Stimulated activated CD8-positive, alpha-beta memory T cell treated with anti-CD3 and anti-CD28 coated beads, Interleukin-7, amount 100 ng/mL, for 4 hours (primary cell): ENCODE results near the gene MAML3.

Experiments
- DNase-seq, 2 donors: peaks; one replicate each; pipeline ENCODE4 v3.0.0-alpha.2; 2020; ENCODE audit warnings: low read depth in 2 of 2

The MAML3 gene

GRCh38 chr4:140153718-140154571, at the start of gene MAML3:
MAML3 (minus strand) TSS chr4:140154184; CDS start chr4:140153327, 857 bp downstream.
- DNase-seq, result peak; percentile 75 to 79

- no peak for DNase-seq
Observed at GRCh38 chr4:140198942-140199341, 45.0 kb upstream of the MAML3 start.

- no peak for DNase-seq
Observed at GRCh38 chr4:140195806-140196205, 41.8 kb upstream of the MAML3 start.

DNA sequence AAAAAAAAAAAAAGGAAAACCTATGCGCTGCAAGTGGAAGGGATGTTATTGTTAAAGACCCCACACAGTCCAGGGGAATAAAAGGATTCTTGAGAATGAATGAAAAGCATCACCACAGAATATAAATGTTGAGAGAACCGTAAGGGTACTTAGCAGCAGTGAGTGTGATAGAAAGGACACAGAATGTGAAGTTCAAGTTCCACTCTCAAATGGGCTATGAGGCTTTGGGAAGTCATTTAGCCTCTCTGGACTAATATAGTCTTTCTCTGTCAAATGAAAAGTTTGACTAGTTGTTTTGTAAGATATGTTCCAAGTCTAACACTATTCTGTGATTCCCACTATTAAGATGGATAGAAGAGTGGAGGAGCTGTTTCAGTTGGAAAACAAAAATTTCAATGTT, 35.8 kb upstream of the MAML3 start:
- no peak for DNase-seq

- DNase-seq, result no peak
Observed at GRCh38 chr4:140188975-140189374, 35.0 kb upstream of the MAML3 start.

DNA sequence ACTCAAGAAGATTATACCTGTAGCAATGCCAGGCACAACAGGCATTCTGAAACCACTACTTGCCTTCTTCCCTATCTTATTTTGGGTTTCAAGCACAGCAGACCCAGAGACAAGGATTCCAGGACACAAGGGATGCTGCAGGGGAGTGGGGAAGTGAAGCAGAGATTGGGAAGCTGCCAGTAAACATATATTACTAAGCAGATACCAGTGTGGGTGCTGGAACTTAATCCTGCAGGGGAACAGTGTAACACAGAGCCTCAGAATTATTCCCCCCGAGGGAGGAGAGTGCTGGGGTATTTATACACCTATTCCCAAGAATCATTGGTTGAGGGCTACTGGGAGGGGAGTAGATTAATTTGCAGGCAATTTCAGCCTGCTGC, 33.3 kb upstream of the MAML3 start:
- no peak for DNase-seq

- DNase-seq, result no peak
Observed at GRCh38 chr4:140186651-140187315, 32.8 kb upstream of the MAML3 start.

GRCh38 chr4:140186082-140186438, 32.1 kb upstream of the MAML3 start:
- DNase-seq, result no peak

DNA sequence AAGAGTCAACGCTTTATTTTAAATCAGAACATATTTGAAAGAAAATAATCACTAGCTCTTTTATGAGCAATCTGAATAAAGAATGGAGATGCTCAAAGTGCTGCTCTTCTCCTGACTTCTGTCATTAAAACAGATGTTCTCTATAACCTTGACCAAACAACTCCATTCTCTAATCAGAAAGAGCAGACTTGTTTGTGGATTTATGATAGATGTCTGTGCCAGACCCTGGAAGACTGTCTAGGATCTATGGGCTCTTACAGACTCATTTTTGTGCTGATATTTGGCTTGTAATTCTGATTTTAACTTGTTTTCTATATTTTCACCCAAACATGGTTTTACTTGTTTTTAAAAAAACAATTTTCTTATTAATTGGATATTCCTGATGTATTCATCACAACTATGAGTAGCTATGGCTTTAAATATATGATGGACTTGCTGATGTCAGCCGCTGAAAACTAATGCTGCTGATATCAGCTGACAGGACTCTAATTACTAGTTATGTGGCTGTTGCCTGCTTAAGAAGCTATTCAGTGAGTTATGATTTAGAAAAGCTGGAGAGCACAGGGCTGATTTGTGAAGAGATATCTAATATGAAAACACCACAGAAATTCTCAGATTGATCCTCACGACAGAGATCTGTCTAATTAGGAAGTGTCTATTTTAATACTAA, 31.6 kb upstream of the MAML3 start:
- DNase-seq, result no peak

- DNase-seq, result no peak
Observed at GRCh38 chr4:140183270-140183669, 29.3 kb upstream of the MAML3 start.

DNA sequence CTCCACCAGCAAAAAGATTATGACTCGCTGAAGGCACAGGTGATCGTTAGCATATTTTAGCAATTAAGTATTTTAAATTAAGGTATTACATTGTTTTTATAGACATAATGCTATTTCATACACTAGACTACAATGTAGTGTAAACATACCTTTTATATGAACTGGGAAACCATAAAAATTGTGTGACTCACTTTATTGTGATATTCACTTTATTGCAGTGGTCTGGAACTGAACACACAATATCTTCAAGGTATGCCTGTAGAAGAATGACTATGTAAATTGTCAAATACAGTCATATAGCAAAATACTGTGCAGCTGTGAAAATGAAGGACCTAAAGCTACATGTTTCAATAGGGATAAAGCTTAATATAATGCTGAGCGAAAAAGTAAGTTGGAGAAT, 26.6 kb upstream of the MAML3 start:
- DNase-seq, result no peak

DNA sequence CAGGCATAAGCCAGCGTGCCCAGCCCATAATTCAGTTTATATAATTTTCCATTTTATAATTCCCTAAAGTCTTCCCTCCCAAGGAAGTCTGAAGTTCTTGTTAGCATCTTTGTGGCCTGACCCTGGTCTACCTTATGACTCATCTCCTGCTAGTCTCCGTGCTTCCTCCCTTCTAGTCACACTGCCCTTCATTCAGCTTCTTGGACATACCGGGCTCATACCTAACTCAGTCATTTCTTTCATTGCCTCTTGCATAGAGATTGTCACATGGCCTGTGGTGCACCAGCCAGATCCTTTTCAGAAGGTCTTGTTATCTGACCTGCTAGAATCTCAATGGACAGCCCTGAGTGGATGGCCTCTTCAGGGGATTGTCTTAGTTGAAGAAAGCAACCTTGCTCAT, 22.8 kb upstream of the MAML3 start:
- no peak for DNase-seq

GRCh38 chr4:140174543-140174942, 20.6 kb upstream of the MAML3 start:
- DNase-seq, result no peak

DNA sequence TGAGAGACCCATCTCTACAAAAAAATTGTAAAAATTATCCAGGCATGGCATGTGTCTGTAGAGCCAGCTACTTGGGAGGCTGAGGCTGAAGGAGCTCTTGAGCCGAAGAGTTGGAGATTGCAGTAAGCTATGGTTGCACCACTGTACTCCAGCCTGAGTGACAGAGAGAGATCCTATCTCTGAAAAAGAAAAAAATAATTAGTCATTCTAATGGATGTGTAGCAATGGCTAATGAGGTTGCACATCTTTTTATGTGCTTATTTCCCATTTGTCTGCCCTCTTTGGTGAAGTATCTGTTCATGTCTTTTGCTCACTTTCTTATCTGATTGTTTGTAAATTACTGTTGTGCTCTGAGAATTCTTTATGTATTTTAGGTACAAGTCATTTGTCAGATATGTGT, 19.0 kb upstream of the MAML3 start:
- DNase-seq, result no peak

DNA sequence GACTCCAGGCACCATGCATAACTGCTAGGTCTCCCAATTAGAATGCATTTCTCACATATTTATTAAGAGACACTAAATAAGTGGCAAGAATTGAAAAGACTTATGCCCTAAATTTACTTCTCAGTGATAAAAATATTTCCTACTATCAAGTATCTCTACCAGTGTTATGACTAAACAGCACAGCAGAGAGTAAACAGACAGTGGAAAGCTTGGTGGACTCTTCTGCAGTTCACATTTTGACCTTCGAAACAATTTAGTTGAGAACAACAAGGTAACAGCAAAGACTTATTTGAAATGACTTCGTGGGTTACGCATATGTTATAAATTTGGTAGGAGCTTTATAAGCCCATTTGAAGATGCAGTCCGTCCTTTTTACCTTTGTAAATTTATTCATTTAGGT, 16.3 kb upstream of the MAML3 start:
- DNase-seq, result no peak

- no peak for DNase-seq
Observed at GRCh38 chr4:140168936-140169335, 15.0 kb upstream of the MAML3 start.

- DNase-seq, result no peak
Observed at GRCh38 chr4:140168474-140168873, 14.5 kb upstream of the MAML3 start.

GRCh38 chr4:140163029-140163810, 9.2 kb upstream of the MAML3 start:
- no peak for DNase-seq

DNA sequence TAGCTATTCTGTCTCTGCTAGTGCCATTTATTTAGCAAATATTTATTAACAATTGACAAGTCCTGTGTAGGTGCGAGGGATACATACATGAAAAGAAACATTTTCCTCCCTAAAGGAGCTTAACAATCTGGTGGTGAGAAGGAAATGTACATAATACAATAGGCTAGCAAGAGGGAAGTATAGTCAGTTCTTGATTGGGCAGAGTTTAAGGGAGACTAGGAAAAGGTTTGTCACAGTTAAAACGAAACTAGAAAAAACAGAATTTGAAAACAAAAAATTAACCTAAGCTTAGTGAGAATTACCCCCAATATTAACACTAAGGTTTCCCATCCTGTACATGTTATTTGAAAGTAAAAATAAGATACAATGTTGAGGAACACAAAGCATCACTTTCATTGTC, 8.6 kb upstream of the MAML3 start:
- no peak for DNase-seq

DNA sequence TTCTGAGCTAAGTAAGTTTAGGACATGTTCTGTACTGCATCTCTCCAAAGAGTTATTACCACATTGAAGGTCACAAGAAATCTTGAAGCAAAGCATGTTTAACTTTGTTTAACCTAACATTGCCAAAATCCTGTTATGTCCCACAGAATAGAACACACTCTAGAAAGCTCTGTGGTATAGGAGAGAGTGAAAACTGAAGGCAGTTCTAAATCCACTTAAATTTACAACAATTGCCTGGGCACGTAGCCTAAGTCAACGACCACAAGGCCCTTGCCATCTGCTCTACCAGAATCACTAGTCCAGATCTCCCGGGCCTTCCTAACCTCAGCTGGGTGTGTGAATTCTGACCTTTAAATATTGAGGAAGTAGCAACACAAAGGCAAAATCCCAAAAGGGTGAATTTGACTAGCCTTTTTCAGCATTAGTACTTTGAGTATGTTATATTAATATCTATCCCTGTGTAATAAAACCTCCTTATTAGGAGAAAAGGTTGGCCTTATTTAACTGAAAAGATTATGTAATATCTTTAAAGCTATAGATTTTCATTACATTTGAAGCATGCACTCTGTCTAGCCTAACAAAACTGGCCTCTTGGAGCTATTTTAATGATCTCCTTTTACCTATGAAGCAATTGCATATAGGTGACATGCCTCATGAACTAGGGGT, 4.5 kb upstream of the MAML3 start:
- DNase-seq, result no peak

DNA sequence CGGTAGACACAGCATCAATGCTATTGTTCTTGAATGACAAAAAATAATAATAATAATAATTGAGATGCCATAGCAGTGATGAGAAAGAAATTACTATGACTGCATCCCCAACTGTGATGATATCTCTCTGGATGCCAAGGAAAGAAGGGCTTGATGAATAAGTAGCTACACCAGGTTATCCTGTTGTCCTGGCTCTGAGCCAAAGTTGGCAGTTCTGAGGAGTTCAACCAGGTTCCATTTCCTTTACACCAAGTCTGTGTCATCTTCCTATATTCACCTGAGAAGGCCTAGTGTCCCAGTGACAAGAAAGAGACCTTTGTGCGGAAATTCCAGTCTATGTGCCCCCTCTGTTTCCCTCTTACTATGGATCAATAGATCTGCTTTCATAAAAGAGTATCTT, 3.4 kb upstream of the MAML3 start:
- DNase-seq, result no peak
